Activated CD8-positive, alpha-beta memory T cell treated with anti-CD3 and anti-CD28 coated beads, Interleukin-2, amount 50 U/mL, for 1 hour (primary cell): ENCODE data around the gene RFX4.
A peak's percentile ranks its signal among the peaks of the same experiment; 100 is the strongest.

Experiments used
- DNase-seq: peaks from one replicate; pipeline ENCODE4 v3.0.0-alpha.2; 2020; ENCODE audit errors: extremely low read depth

RFX4 gene

GRCh38 chr12:106764220-106764619, 181.4 kb downstream of the RFX4 start:
- DNase-seq, result no peak

GRCh38 chr12:106764738-106765137, 181.9 kb downstream of the RFX4 start:
- DNase-seq, result no peak

- DNase-seq, result no peak
Measured at GRCh38 chr12:106766393-106766826, 183.6 kb downstream of the RFX4 start.

- DNase-seq, result no peak
Measured at GRCh38 chr12:106767206-106767605, 184.4 kb downstream of the RFX4 start.

GRCh38 chr12:106767954-106768822, 185.4 kb downstream of the RFX4 start:
- no peak for DNase-seq

GRCh38 chr12:106769078-106769477, 186.3 kb downstream of the RFX4 start:
- DNase-seq, result no peak

- no peak for DNase-seq
Measured at GRCh38 chr12:106769546-106769945, 186.7 kb downstream of the RFX4 start.

- DNase-seq, result no peak
Measured at GRCh38 chr12:106771425-106771824, 188.6 kb downstream of the RFX4 start.

GRCh38 chr12:106773286-106774004, 190.6 kb downstream of the RFX4 start:
- DNase-seq, result no peak

- DNase-seq, result peak; percentile 38
Measured at GRCh38 chr12:106774005-106774807, 191.4 kb downstream of the RFX4 start, which contains the start of gene RIC8B. Gene RIC8B (plus strand): TSS chr12:106774682. CDS start chr12:106774746, 64 bp downstream.

- no peak for DNase-seq
Measured at GRCh38 chr12:106774808-106775524, 192.2 kb downstream of the RFX4 start.

- DNase-seq, result no peak
Measured at GRCh38 chr12:106776897-106777296, 194.1 kb downstream of the RFX4 start.

- no peak for DNase-seq
Measured at GRCh38 chr12:106780010-106780631, 197.3 kb downstream of the RFX4 start.

GRCh38 chr12:106782619-106783018, 199.8 kb downstream of the RFX4 start:
- DNase-seq, result no peak

- DNase-seq, result no peak
Measured at GRCh38 chr12:106783515-106783914, 200.7 kb downstream of the RFX4 start.

- no peak for DNase-seq
Measured at GRCh38 chr12:106790020-106790419, 207.2 kb downstream of the RFX4 start.

- no peak for DNase-seq
Measured at GRCh38 chr12:106791531-106791930, 208.7 kb downstream of the RFX4 start.

GRCh38 chr12:106794369-106794768, 211.6 kb downstream of the RFX4 start:
- DNase-seq, result no peak

GRCh38 chr12:106801167-106801708, 218.4 kb downstream of the RFX4 start:
- no peak for DNase-seq

GRCh38 chr12:106801830-106802533, 219.2 kb downstream of the RFX4 start:
- DNase-seq, result no peak
